Brain microvascular endothelial cell (primary cell): ENCODE measurements around the gene DMRTB1.

Experiments
- DNase-seq: peaks from one replicate; pipeline ENCODE4 v3.0.0-alpha.2; 2020
- H3K27ac ChIP-seq: fragments of 250-450 bp; sonication (Bioruptor Pico); 2 replicates; pipeline ENCODE4 v1.5.1; 2020; ENCODE audit warnings: mild to moderate bottlenecking, moderate library complexity
- H3K27me3 ChIP-seq: fragments of 250-450 bp; sonication (Bioruptor Pico); replicated peaks from 2 replicates; pipeline ENCODE4 v1.5.1; 2020; ENCODE audit warnings: mild to moderate bottlenecking
- H3K36me3 ChIP-seq: fragments of 250-450 bp; sonication (Bioruptor Pico); replicated peaks from 2 replicates; pipeline ENCODE4 v1.5.1; 2020; ENCODE audit warnings: mild to moderate bottlenecking
- H3K4me3 ChIP-seq: 2 replicates; pipeline ENCODE4 v1.5.1; 2011; ENCODE audit warnings: low read depth, mild to moderate bottlenecking, control low read depth, low read length, moderate library complexity
- CTCF ChIP-seq: IDR thresholded peaks from 2 replicates; pipeline ENCODE4 v1.5.1; 2011; ENCODE audit warnings: low read depth, mild to moderate bottlenecking, moderate library complexity, low read length, control low read depth, inconsistent platforms; ENCODE audit errors: missing control alignments
- in situ Hi-C: cut with HindIII; loops from 2 replicates; pipeline ENCODE4 v1.10.0; 2017; ENCODE audit warnings: low sequenced_read_pairs, low pct_ligation_motif_present

DMRTB1 gene

GRCh38 chr1:53448241-53448841 is 10.9 kb upstream of the DMRTB1 start:
- H3K27me3 ChIP-seq, result no peaks in the 10 kb centered on the region
- in situ Hi-C loops, result no loop called here
- no peaks in the 10 kb centered on the region for H3K36me3 ChIP-seq
- DNase-seq, result no peak
- no peak overlapping the region for H3K4me3 ChIP-seq
- peak overlapping the region; percentile 60 for H3K27ac ChIP-seq
- no peak for TF ChIP-seq CTCF

- Histone ChIP-seq H3K36me3 (no peaks in the 10 kb centered on the region), H3K27ac (peak overlapping the region; percentile 60), H3K4me3 (no peak overlapping the region), H3K27me3 (no peaks in the 10 kb centered on the region)
- TF ChIP-seq CTCF, result no peak
- in situ Hi-C loops, result no loop called here
- peak; percentile 68 for DNase-seq
Observed at GRCh38 chr1:53449021-53449420, 10.2 kb upstream of the DMRTB1 start.

GRCh38 chr1:53449693-53450092 is 9.5 kb upstream of the DMRTB1 start:
- H3K36me3 ChIP-seq, result no peaks in the 10 kb centered on the region
- DNase-seq, result no peak
- no peaks in the 10 kb centered on the region for H3K27me3 ChIP-seq
- no peak overlapping the region for H3K27ac ChIP-seq
- TF ChIP-seq CTCF, result no peak
- in situ Hi-C loops, result no loop called here
- H3K4me3 ChIP-seq, result no peak overlapping the region

- Histone ChIP-seq H3K4me3 (no peak overlapping the region), H3K27ac (no peak overlapping the region), H3K36me3 (no peaks in the 10 kb centered on the region), H3K27me3 (no peaks in the 10 kb centered on the region)
- peak; percentile 65 for TF ChIP-seq CTCF
- in situ Hi-C loops, result no loop called here
- no peak for DNase-seq
Observed at GRCh38 chr1:53450225-53450624, 9.0 kb upstream of the DMRTB1 start.

- no peak for DNase-seq
- H3K36me3 ChIP-seq, result no peaks in the 10 kb centered on the region
- in situ Hi-C loops, result no loop called here
- no peak overlapping the region for H3K27ac ChIP-seq
- H3K4me3 ChIP-seq, result no peak overlapping the region
- no peaks in the 10 kb centered on the region for H3K27me3 ChIP-seq
- TF ChIP-seq CTCF, result no peak
Observed at GRCh38 chr1:53454019-53454418, 5.2 kb upstream of the DMRTB1 start.

- H3K4me3 ChIP-seq, result no peak overlapping the region
- TF ChIP-seq CTCF, result no peak
- in situ Hi-C loops, result no loop called here
- no peak overlapping the region for H3K27ac ChIP-seq
- no peaks in the 10 kb centered on the region for H3K27me3 ChIP-seq
- DNase-seq, result no peak
- H3K36me3 ChIP-seq, result no peaks in the 10 kb centered on the region
Observed at GRCh38 chr1:53455364-53455991, 3.7 kb upstream of the DMRTB1 start.
